ENCODE results near the gene ARHGAP18. TPM values are rescaled to one million over a fixed set of nuclear protein-coding genes. Genes with fewer than 3 reads are reported as not detected.

The ARHGAP18 gene
- total and polyA plus RNA-seq, 10 of the 15 experiments (the other 5 are each of a cell fraction or from before 2014, with no cell fraction given) = 18.2 to 52.2 (median 31.7) TPM

DNA sequence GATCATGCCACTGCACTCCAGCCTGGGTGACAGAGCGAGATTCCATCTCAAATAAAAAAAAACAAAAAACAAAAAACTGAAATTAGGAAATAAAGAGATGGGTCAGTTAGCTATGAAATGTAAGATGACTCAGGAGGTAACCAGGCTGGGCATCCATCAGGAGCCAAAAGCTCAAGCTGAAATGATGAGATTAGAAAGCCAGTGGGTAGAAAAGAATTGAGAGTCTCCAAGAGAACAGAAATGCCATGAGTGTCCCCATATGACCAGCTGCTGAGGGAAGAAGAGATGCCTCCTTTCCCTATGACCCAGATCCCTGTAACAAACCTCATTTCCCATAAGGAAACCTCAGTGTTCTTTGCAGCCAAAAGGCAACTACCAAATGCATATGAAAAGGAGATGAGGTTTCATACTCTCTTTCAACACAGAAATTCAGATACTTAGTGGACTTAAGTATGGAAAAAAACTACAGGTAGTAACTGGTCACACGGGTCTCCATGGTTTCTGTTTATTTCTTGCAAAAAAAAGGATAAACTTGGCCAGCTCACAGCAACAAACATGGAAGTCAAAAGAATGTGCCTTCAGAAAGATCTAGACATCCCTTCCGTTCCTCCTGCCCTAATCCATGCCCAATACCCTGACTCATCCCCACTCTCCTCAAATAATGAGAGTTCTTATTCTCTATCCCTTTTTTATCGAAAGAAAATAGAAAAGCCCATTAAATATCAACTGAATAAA is 8.1 kb downstream of the ARHGAP18 start:
- Histone ChIP-seq H3K27ac (ENCODE audit: control insufficient read depth, insufficient read depth) (peak overlapping the region; percentile 14; the same call in 1 of the 2 replicates), H4K20me1 (ENCODE audit: control insufficient read depth, insufficient read depth) (no peaks in the 10 kb centered on the region), H3K4me1 (ENCODE audit: control insufficient read depth, insufficient read depth, low read length) (peaks cover 37% of the 10 kb centered on the region), H3K4me2 (ENCODE audit: control insufficient read depth, insufficient read depth) (no peak overlapping the region; the same call in 1 of the 2 replicates), H3K9ac (ENCODE audit: control insufficient read depth, insufficient read depth, low read length) (no peak overlapping the region), H3K79me2 (ENCODE audit: control insufficient read depth, insufficient read depth, low read length) (peaks cover 97% of the 10 kb centered on the region), H3K36me3 (ENCODE audit: control insufficient read depth in 2 of 2, insufficient read depth in 2 of 2, low read length in 1 of 2) (no peaks in the 10 kb centered on the region; a peak in 1 of 4 replicates), H3K4me3 (peak overlapping the region; percentile 30; the same call in 1 of the 2 replicates), H3K27me3 (replicated peaks in 1 of 2; ENCODE audit: control insufficient read depth in 2 of 2, insufficient read depth in 2 of 2, low read length in 1 of 2) (no peaks in the 10 kb centered on the region), H3K9me3 (replicated peaks; ENCODE audit: control insufficient read depth, insufficient read depth, low read length) (no peaks in the 10 kb centered on the region), H2AFZ (ENCODE audit: control insufficient read depth, low read depth, low read length) (no peak overlapping the region)
- ATAC-seq (no peak), DNase-seq (ENCODE audit: low read depth, low spot score) (no peak), FAIRE-seq (no peak)
- TF ChIP-seq, protein P1, sequence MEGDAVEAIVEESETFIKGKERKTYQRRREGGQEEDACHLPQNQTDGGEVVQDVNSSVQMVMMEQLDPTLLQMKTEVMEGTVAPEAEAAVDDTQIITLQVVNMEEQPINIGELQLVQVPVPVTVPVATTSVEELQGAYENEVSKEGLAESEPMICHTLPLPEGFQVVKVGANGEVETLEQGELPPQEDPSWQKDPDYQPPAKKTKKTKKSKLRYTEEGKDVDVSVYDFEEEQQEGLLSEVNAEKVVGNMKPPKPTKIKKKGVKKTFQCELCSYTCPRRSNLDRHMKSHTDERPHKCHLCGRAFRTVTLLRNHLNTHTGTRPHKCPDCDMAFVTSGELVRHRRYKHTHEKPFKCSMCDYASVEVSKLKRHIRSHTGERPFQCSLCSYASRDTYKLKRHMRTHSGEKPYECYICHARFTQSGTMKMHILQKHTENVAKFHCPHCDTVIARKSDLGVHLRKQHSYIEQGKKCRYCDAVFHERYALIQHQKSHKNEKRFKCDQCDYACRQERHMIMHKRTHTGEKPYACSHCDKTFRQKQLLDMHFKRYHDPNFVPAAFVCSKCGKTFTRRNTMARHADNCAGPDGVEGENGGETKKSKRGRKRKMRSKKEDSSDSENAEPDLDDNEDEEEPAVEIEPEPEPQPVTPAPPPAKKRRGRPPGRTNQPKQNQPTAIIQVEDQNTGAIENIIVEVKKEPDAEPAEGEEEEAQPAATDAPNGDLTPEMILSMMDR (IDR thresholded peaks at IDR 0.05 in 2 of 3, conservative IDR thresholded peaks at IDR 0.05 in 1 of 3; ENCODE audit: control insufficient read depth in 2 of 3, extremely low read depth in 1 of 3, insufficient read depth in 1 of 3, low read depth in 3 of 3, low read length in 3 of 3) = no peak
- TF ChIP-seq WRNIP1 (IDR thresholded peaks at IDR 0.05; ENCODE audit: borderline replicate concordance, low read depth, low read length) (no peak), ETV6 (conservative IDR thresholded peaks at IDR 0.05 in 1 of 2, IDR thresholded peaks at IDR 0.05 in 1 of 2; ENCODE audit: borderline replicate concordance in 1 of 2, low read depth in 1 of 2) (no peak)
- SMC1A ChIA-PET (ENCODE audit: uncharacterized antibody, unreplicated experiment) = interaction anchor here (0.9 to 5.1 kb wide), 10 partner anchors 9 to 94 kb away, joined by 3 to 87 read pairs (median 14); partner anchors contain the start of gene ARHGAP18
- RAD21 ChIA-PET (ENCODE audit: unreplicated experiment) = interaction anchor here (0.5 to 4.5 kb wide), 7 partner anchors 8 to 104 kb away, joined by 3 to 46 read pairs (median 3); partner anchors contain the start of gene ARHGAP18
- POLR2A ChIA-PET = interaction anchor here (0.9 to 4.2 kb wide), 7 partner anchors 7 to 26 kb away, joined by 3 to 50 read pairs (median 10); partner anchors contain the start of gene ARHGAP18
- in situ Hi-C loops (cut with MboI) (no loop called here), intact Hi-C loops (cut with micrococcal nuclease; ENCODE audit: unreplicated experiment) (loop anchor here (2.0 kb wide), 1 partner anchor 17 kb away; no protein-coding TSS in a partner anchor)
- no TSS peak for BruUV-seq (replicated peaks)
- CTCF ChIA-PET = interaction anchor here (0.8 to 1.8 kb wide), 6 partner anchors 11 to 47 kb away, joined by 3 to 5 read pairs (median 4); no protein-coding TSS in a partner anchor
- 98% methylated on average over 4 of the region's 4 CpGs for WGBS (ENCODE audit: insufficient coverage, insufficient replicate concordance, low lambda C conversion rate, missing lambda C conversion rate)

Measured in GM12878 (cell line).